GM18861 (cell line): ENCODE data around the gene IP6K2.
A peak's percentile ranks its signal among the peaks of the same experiment; 100 is the strongest.

Experiments
- ATAC-seq: cut with Tn5 transposase; IDR thresholded peaks from one replicate; pipeline ENCODE4 v1.9.1; 2021; ENCODE audit not compliant: unreplicated experiment

IP6K2 gene

GRCh38 chr3:48664929-48665328 lies 52.1 kb downstream of the IP6K2 start:
- no peak for ATAC-seq

GRCh38 chr3:48664313-48664644 lies 52.7 kb downstream of the IP6K2 start:
- ATAC-seq: no peak

- peak; percentile 75 for ATAC-seq
These were observed 53.3 kb downstream of the IP6K2 start for GRCh38 chr3:48663489-48664312.

GRCh38 chr3:48662753-48663488 lies 54.1 kb downstream of the IP6K2 start, which contains the start of gene CELSR3:
Gene CELSR3, minus strand, starts transcription at chr3:48662886. Its CDS starts 252 bp downstream, at chr3:48662634.
- ATAC-seq: no peak

GRCh38 chr3:48662145-48662752 lies 54.8 kb downstream of the IP6K2 start:
- ATAC-seq: no peak

GRCh38 chr3:48661501-48662144 lies 55.4 kb downstream of the IP6K2 start:
- ATAC-seq: no peak

- ATAC-seq: no peak
These were observed 56.1 kb downstream of the IP6K2 start for GRCh38 chr3:48660800-48661400.

GRCh38 chr3:48656841-48657281 lies 60.2 kb downstream of the IP6K2 start:
- ATAC-seq: no peak

- peak; percentile 62 for ATAC-seq
These were observed 60.8 kb downstream of the IP6K2 start for GRCh38 chr3:48656061-48656840.

GRCh38 chr3:48655606-48656005 lies 61.4 kb downstream of the IP6K2 start:
- ATAC-seq: no peak

GRCh38 chr3:48655063-48655462 lies 62.0 kb downstream of the IP6K2 start:
- no peak for ATAC-seq

GRCh38 chr3:48652923-48653715 lies 63.9 kb downstream of the IP6K2 start:
- ATAC-seq: no peak

- ATAC-seq: no peak
These were observed 65.2 kb downstream of the IP6K2 start for GRCh38 chr3:48651771-48652170.

GRCh38 chr3:48650723-48651122 lies 66.3 kb downstream of the IP6K2 start:
- ATAC-seq: no peak

- ATAC-seq: no peak
These were observed 68.7 kb downstream of the IP6K2 start for GRCh38 chr3:48648188-48648850.

GRCh38 chr3:48647714-48648113 lies 69.3 kb downstream of the IP6K2 start:
- no peak for ATAC-seq

- no peak for ATAC-seq
These were observed 71.9 kb downstream of the IP6K2 start for GRCh38 chr3:48644898-48645760.

- no peak for ATAC-seq
These were observed 74.4 kb downstream of the IP6K2 start for GRCh38 chr3:48642605-48643004.
